ENCODE measurements around the gene TACO1.
A peak's percentile ranks its signal among the peaks of the same experiment; 100 is the strongest.

Gene TACO1

GRCh38 chr17:63600569-63601438, at the start of gene TACO1:
TSS of gene TACO1 (plus strand) at chr17:63600895. CDS start at chr17:63601084, 189 bp downstream.
- peak; percentile 85 for DNase-seq

- no peak for DNase-seq
These were observed 48.5 kb upstream of the TACO1 start for GRCh38 chr17:63552211-63552610.

GRCh38 chr17:63555500-63556156, 45.1 kb upstream of the TACO1 start:
- no peak for DNase-seq

DNA sequence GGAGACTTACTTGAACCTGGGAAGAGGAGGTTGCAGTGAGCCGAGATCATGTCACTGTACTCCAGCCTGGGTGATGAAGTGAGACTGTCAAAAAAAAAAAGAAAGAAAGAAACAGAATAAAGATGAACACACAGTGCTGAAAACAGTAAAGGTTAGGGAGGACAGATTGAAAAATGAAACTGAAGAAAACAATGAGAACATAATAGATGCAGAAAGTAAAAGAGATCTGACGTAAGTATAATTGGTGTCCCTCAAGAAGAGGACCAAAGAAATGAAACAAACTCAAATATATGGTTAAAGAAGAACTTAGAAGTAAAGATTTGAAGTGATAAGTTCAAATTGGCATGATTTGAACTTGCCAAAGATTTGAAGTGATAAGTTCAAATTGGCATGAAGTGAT, 43.3 kb upstream of the TACO1 start:
- no peak for DNase-seq

DNA sequence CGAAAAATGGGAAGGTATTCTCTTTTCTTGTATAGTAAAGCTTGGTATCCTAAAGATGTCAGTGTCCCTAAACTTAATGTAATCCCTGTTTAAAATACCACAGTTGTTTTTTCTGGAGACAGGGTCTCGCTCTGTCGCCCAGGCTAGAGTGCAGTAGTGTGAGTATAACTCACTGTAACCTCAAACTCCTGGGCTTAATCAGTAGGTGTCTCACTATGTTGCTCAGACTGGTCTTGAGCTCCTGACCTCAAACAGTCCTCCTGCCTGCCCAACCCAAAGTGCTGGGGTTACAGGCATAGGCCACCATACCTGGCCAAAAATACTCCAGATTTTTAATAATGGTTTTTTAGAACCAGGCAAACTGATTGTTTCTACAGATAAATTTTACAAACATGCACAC, 42.3 kb upstream of the TACO1 start:
- no peak for DNase-seq

DNA sequence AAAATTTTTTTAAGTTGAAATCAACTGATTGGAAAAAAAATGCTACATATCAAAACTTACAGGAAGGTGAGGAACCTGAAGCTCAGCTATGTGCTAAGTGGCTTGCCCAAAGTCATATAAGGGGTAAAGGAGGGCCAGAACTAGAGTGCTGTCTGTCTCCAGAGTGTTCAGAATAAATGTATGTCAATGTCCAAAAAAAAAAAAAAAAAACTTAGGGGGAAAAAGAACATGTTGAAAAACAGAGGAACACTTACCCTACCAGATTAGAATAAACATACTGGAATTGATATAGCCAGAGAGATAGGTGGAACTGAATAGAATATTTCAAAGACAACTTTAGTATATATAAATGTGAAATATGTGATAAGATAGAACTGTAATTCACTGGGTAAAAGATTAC, 38.9 kb upstream of the TACO1 start:
- no peak for DNase-seq

GRCh38 chr17:63563339-63563738, 37.4 kb upstream of the TACO1 start:
- DNase-seq = no peak

GRCh38 chr17:63564562-63564961, 36.1 kb upstream of the TACO1 start:
- no peak for DNase-seq

DNA sequence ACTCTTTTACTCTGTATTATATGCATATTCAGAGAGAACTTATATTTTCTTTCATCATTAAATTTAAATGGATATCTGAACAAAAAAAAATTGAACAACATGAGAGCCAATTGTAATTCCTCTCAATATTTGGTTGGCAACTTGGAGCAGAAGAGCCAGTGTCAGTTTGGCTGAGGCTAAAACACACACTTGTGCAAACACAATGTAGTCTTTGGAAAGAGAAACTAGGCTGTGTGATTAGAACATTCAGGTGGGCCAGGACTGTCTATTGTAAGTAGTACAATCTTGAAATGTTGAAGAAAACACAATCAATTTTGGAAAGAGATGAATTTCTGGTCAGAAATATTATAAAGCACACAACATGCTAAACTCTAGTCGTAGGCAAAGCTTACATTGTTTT, 33.5 kb upstream of the TACO1 start:
- no peak for DNase-seq

GRCh38 chr17:63568563-63568962, 32.1 kb upstream of the TACO1 start:
- no peak for DNase-seq

DNA sequence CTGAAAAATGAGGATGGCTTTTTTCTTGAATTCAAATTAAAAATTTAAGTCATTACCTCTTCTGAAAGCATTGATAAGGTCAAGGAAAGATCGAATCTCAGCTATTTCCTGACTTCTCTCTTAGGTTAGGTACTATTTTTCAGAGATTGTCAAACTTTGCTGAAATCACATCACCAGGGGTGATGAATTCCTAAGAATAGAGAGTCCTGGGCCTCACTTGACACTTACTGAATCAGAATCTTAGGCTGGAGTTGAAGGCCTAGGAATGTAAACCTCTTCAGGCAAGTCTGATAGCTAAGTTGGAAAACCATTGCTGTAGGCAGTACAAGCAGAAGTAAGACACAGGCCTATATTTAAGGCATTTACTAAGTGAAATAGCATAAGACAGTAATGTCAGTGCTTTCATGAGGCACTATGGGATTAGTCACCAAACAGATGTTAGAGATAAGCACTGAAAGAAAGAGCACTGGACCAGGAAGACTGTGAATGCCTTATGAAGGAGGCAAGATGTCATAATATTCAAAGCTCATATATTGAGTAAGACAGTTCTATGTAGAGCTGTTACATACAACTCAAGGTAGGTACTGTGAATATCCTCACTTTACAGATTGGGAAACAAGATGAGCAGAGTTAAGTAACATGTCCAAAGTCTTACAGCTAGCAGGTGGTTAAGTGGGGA, 28.9 kb upstream of the TACO1 start:
- peak; percentile 58 for DNase-seq

DNA sequence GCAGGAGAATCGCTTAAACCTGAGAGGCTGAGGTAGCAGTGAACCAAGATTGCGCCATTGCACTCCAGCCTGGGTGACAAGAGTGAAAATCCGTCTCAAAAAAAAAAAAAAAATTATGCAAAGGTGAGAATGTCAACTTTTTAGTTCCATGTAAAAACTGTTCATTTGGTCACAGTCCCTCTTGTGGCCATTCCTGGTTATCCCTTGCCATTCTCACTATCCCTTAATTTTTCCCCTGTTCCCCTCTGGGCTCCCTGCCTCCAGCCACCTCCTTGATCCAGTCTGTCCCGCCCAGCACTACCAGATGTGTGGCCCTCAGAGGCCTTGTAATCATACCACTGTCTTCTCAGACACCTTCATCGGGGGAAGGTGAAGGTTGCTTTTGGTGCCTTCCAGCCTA, 27.1 kb upstream of the TACO1 start:
- no peak for DNase-seq

GRCh38 chr17:63578027-63578768, 22.5 kb upstream of the TACO1 start:
- no peak for DNase-seq

DNA sequence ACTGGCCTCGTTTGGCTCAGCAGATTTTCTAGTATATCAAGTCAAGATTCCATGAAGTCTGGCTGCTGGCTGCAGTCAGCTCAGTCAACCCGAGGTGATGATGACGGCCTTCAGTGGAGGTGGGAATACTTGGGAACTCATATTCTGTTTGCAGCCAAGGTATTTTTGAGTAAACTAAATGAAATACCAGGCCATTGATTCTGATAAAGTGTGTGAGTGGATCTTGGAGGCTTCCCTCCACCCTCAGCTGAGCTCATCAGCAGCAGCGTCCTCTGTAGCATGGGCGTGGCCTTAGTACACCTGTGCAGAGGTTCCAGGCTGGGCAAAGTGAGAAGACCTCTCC, 22.0 kb upstream of the TACO1 start:
- no peak for DNase-seq

DNA sequence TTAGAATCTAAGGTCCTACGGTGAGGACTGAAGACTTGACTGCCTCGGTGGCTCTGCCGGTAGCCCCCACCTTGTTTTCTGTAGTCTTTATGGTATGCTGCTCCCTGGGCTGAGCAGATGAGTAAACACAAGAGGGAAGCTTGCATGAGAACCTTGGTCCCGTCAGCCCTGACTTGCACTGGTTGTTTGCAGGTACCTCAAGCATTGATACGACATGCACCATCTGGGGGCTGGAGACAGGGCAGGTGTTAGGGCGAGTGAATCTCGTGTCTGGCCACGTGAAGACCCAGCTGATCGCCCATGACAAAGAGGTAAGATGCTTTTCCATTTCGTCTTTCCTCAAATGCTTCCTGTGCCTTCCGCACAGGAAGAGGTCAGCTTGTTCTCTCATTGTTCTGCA, 21.1 kb upstream of the TACO1 start:
- DNase-seq = no peak

DNA sequence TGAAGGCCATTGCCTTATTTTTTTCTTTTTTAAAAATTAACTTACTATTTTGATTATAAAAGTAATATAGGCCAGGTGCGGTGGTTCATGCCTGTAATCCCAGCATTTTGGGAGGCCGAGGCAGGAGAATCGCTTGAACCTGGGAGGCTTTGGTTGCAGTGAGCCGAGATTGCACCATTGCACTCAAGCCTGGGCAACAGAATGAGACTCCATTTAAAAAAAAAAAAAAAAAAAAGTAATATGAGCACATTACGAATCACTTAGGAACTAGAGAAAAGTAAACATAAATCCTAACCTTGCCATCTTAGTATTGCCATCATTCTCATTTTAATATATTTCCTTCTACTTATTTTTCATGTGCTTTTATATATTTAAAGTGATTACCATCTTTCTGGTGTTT, 12.9 kb upstream of the TACO1 start:
- DNase-seq = no peak

GRCh38 chr17:63588797-63589196, 11.9 kb upstream of the TACO1 start:
- no peak for DNase-seq

- no peak for DNase-seq
These were observed 11.0 kb upstream of the TACO1 start for GRCh38 chr17:63589646-63590045.

DNA sequence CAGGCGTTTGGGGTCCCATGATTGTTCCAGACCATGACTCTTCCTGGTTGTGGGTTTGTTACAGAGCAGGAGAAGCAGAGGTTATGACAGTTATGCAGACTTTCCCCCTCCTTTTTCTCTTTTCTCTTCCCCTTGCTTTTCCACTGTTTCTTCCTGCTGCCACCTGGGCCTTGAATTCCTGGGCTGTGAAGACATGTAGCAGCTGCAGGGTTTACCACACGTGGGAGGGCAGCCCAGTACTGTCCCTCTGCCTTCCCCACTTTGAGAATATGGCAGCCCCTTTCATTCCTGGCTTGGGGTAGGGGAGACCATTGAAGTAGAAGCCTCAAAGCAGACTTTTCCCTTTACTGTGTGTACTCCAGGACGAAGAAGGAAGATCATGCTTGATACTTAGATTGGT, 7.9 kb upstream of the TACO1 start:
- no peak for DNase-seq

GRCh38 chr17:63595132-63595531, 5.6 kb upstream of the TACO1 start:
- DNase-seq = no peak

- DNase-seq = peak; percentile 6
These were observed 3.7 kb upstream of the TACO1 start for GRCh38 chr17:63596856-63597586.

DNA sequence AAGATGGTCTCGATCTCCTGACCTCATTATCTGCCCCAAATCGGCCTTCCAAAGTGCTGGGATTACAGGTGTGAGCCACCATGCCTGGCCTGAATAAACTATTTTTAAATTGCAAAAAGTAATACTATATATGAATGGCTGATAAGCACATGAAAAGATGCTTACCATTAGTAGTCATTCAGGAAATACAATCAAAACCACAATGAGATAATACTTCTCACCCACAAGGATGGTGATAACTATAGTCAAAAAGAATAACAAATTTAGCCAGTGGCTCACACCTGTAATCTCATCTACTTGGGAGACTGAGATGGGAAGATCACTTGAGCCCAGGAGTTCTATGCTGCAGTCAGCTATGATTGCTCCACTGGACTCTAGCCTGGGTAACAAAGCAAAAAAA, 2.4 kb upstream of the TACO1 start:
- DNase-seq = no peak

Data from hematopoietic multipotent progenitor cell treated with erythropoietin and hydrocortisone succinate and interleukin-3 and kit ligand, for 8 days (in vitro differentiated cells).